Keratinocyte (primary cell): Measurements from ENCODE around the gene BCL2. TPM values are rescaled to one million over a fixed set of nuclear protein-coding genes. Genes with fewer than 3 reads are reported as not detected.

ENCODE experiments used
- DNase-seq: peaks from one replicate; pipeline ENCODE4 v3.0.0-alpha.2; 2011; ENCODE audit warnings: low read depth, missing footprints, low spot score
- FAIRE-seq: peaks from 2 replicates; lab custom pipeline; 2011; peaks lifted over from hg19 to GRCh38; lab: Jason Lieb, UNC
- H2AFZ ChIP-seq: 2 replicates; pipeline ENCODE4 v1.6.0; 2012; ENCODE audit warnings: low read length, control low read depth, inconsistent platforms; ENCODE audit not compliant: control insufficient read depth
- H3K27ac ChIP-seq: 2 replicates; pipeline ENCODE4 v1.5.1; 2011; ENCODE audit warnings: low read length; ENCODE audit not compliant: control insufficient read depth, insufficient read depth
- H3K27me3 ChIP-seq: 3 replicates; pipeline ENCODE4 v1.6.0; 2011; ENCODE audit warnings: low read length; ENCODE audit not compliant: control insufficient read depth, insufficient read depth; ENCODE audit errors: extremely low read depth
- H3K36me3 ChIP-seq, 2 experiments: 2 replicates in 1 of 2; 3 replicates in 1 of 2; pipeline ENCODE4 v1.5.1; 2011; ENCODE audit warnings: low read length in 2 of 2, mild to moderate bottlenecking in 1 of 2; ENCODE audit not compliant: control insufficient read depth in 2 of 2, insufficient read depth in 2 of 2; ENCODE audit errors: extremely low read depth in 1 of 2
- H3K4me1 ChIP-seq: 3 replicates; pipeline ENCODE4 v1.5.1; 2011; ENCODE audit warnings: low read length; ENCODE audit not compliant: control insufficient read depth, insufficient read depth; ENCODE audit errors: extremely low read depth
- H3K4me2 ChIP-seq: 3 replicates; pipeline ENCODE4 v1.6.0; 2011; ENCODE audit warnings: low read depth, low read length; ENCODE audit not compliant: control insufficient read depth, insufficient read depth; ENCODE audit errors: extremely low read depth
- H3K4me3 ChIP-seq, 3 experiments: fragments of 200-600 bp in 1 of 3; sonication (generic) in 1 of 3; 2 replicates in 2 of 3; 3 replicates in 1 of 3; pipeline ENCODE4 v1.5.1; 2011 to 2016; ENCODE audit warnings: low read length in 3 of 3, mild to moderate bottlenecking in 3 of 3, control low read depth in 2 of 3, inconsistent platforms in 1 of 3, low read depth in 1 of 3, mixed read lengths in 1 of 3, mixed run types in 1 of 3, moderate library complexity in 1 of 3; ENCODE audit not compliant: control insufficient read depth in 2 of 3, insufficient read depth in 2 of 3; ENCODE audit errors: extremely low read depth in 1 of 3
- H3K79me2 ChIP-seq: 2 replicates; pipeline ENCODE4 v1.6.0; 2012; ENCODE audit warnings: low read length; ENCODE audit not compliant: control insufficient read depth, insufficient read depth
- H3K9ac ChIP-seq: 3 replicates; pipeline ENCODE4 v1.6.0; 2011; ENCODE audit warnings: low read length; ENCODE audit not compliant: control insufficient read depth, insufficient read depth; ENCODE audit errors: extremely low read depth
- H3K9me1 ChIP-seq: 3 replicates; pipeline ENCODE4 v1.6.0; 2011; ENCODE audit warnings: low read length; ENCODE audit not compliant: control insufficient read depth, insufficient read depth; ENCODE audit errors: extremely low read depth
- H3K9me3 ChIP-seq: 2 replicates; pipeline ENCODE4 v1.5.1; 2012; ENCODE audit warnings: low read depth, low read length; ENCODE audit not compliant: control insufficient read depth
- H4K20me1 ChIP-seq: 3 replicates; pipeline ENCODE4 v1.6.0; 2011; ENCODE audit warnings: low read length; ENCODE audit not compliant: control insufficient read depth, insufficient read depth; ENCODE audit errors: extremely low read depth
- CTCF ChIP-seq, 3 experiments: IDR thresholded peaks in 1 of 3; conservative IDR thresholded peaks in 1 of 3; optimal IDR thresholded peaks in 1 of 3; 2 replicates in 2 of 3; 3 replicates in 1 of 3; pipeline versions ENCODE3 to v1.5.1; 2011; ENCODE audit warnings: low read length in 3 of 3, mild to moderate bottlenecking in 3 of 3, moderate library complexity in 2 of 3, control low read depth in 1 of 3, inconsistent platforms in 1 of 3; ENCODE audit not compliant: insufficient read depth in 2 of 3; ENCODE audit errors: extremely low read depth in 1 of 3
- EZH2 ChIP-seq: IDR thresholded peaks from one replicate; pipeline ENCODE4 v1.6.1; 2012; ENCODE audit warnings: inconsistent platforms, mild to moderate bottlenecking, low read length, moderate library complexity
- dilution Hi-C: fragments of 300-500 bp; cut with MboI; formaldehyde crosslinking; loops from one replicate; pipeline ENCODE4 v1.7.0; 2020; ENCODE audit warnings: low sequenced_read_pairs; ENCODE audit not compliant: extremely low pct_ligation_motif_present
- polyA plus RNA-seq, 5 experiments: library from polyadenylated mRNA; depleted of rRNA in 3 of 5; stranded (reverse) in 3 of 5; stranded (forward) in 1 of 5; unstranded in 1 of 5; fragments of >200 nt; gene quantifications; 1 replicate in 1 of 5; 2 replicates in 3 of 5; 3 replicates in 1 of 5; pipeline versions ENCODE4 v1.2.1 to v1.2.3, GENCODE V29; 2011 to 2012; ENCODE audit warnings: missing spikeins in 2 of 5, low read depth in 1 of 5, low replicate concordance in 1 of 5

BCL2 gene
- polyA plus RNA-seq, 1 donor (not counting 4 experiments of a cell fraction or from before 2014, with no cell fraction given) = 0.30 TPM

GRCh38 chr18:63089041-63089440 is 230.5 kb downstream of the BCL2 start:
- no peak overlapping the region for H3K4me3 ChIP-seq
- H3K79me2 ChIP-seq = no peaks in the 10 kb centered on the region
- H3K27me3 ChIP-seq = no peaks in the 10 kb centered on the region
- no peak overlapping the region for H3K9ac ChIP-seq
- H3K36me3 ChIP-seq = no peaks in the 10 kb centered on the region
- DNase-seq (no peak), FAIRE-seq (no peak)
- H3K4me2 ChIP-seq = no peak overlapping the region
- no peak overlapping the region for H3K27ac ChIP-seq
- H3K9me3 ChIP-seq = no peaks in the 10 kb centered on the region
- dilution Hi-C loops = no loop called here
- H4K20me1 ChIP-seq = no peaks in the 10 kb centered on the region
- H2AFZ ChIP-seq = no peak overlapping the region
- H3K4me1 ChIP-seq = no peaks in the 10 kb centered on the region
- no peak for TF ChIP-seq CTCF (optimal IDR thresholded peaks at IDR 0.05 in 1 of 3, IDR thresholded peaks at IDR 0.05 in 1 of 3, conservative IDR thresholded peaks at IDR 0.05 in 1 of 3; ENCODE audit: extremely low read depth in 1 of 3, insufficient read depth in 2 of 3, low read length in 3 of 3)
- TF ChIP-seq EZH2 = no peak
- no peaks in the 10 kb centered on the region for H3K9me1 ChIP-seq

GRCh38 chr18:63088262-63088661 is 231.3 kb downstream of the BCL2 start:
- FAIRE-seq = no peak

More at GRCh38 chr18:63088262-63088661, 231.3 kb downstream of the BCL2 start:
- TF ChIP-seq CTCF (optimal IDR thresholded peaks at IDR 0.05 in 1 of 3, IDR thresholded peaks at IDR 0.05 in 1 of 3, conservative IDR thresholded peaks at IDR 0.05 in 1 of 3; ENCODE audit: extremely low read depth in 1 of 3, insufficient read depth in 2 of 3, low read length in 3 of 3) (no peak), EZH2 (no peak)
- Histone ChIP-seq H3K4me3 (no peak overlapping the region), H3K27me3 (no peaks in the 10 kb centered on the region), H3K9me3 (no peaks in the 10 kb centered on the region), H2AFZ (no peak overlapping the region), H3K9me1 (no peaks in the 10 kb centered on the region), H3K79me2 (no peaks in the 10 kb centered on the region), H3K4me2 (no peak overlapping the region), H3K4me1 (no peaks in the 10 kb centered on the region), H3K36me3 (no peaks in the 10 kb centered on the region), H3K9ac (no peak overlapping the region), H4K20me1 (no peaks in the 10 kb centered on the region), H3K27ac (no peak overlapping the region)
- dilution Hi-C loops = no loop called here
- DNase-seq = no peak
